HG03342 (cell line): ENCODE data around the gene N4BP2.

Source experiments
- ATAC-seq: cut with Tn5 transposase; IDR thresholded peaks from one replicate; pipeline ENCODE4 v1.9.1; 2021; ENCODE audit warnings: mild to moderate bottlenecking, moderate library complexity; ENCODE audit not compliant: unreplicated experiment

The N4BP2 gene

DNA sequence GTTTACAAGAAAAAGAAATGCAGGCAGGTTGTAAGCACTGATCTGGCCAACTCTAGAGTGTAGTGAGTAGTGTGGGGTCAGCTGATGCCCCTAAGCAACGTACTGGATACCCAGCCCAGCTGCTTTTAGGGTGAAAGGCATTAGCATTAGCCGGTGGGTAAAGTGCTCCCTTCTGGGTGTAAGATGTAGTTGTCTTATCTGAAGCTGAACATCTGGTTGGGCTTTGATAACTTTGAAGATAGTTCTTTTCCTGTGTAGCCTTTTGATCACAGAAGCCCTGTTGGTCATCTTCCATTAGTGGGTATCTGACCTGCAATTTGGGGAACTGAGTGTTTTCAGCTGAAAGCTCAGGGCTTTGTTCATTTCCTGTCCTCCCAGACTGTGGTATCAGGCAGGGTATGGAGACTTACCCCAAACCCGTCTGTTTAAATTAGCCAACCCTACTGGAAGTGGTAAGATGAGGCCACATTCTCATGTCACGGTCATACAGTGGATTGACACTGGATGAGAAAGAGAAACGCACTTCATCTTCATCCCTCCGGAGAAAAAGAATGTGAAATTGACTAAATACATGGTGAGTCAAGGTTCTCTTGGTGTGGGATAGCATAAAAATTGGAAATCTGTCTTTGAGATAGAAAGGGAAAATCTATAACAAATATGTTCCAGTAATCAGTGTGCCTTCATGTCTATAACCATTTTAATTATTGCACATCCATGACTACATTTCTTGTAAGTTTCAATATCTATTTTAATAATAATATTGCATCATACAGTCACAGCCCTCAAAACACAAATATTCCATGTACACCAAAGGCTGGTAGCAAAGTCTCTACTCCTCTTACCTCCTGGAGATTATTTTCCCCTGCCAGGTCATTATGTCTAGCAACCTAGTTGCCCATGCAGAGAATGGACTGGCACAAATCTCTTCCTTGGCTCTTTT is 148.9 kb downstream of the N4BP2 start:
- ATAC-seq: peak; percentile 55

DNA sequence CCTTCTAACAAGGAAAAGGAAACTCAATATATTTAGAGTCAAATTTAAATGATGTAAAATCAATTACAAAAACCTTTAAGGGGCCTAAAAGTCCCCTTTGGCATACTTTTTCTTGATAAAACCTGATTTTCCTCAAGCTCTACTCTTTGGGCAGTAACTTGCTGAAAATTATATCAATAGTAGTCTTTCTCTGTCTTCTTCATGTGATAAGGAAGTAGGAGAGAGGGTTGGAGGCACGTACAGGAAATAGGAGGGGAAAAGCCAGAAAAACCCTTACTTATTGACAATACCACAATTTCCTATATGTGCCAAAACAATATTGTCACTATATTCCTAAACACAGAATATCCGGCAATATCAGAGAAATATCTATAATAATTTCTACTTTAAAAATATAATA is 149.8 kb downstream of the N4BP2 start:
- no peak for ATAC-seq
